T-helper 2 cell treated with Interferon-gamma antibody and Interleukin-4, amounts not matched to agents 100 ng/mL and 5 ng/mL, for 36 hours (primary cell): ENCODE measurements around the gene PLS3. TPM values are rescaled to one million over a fixed set of nuclear protein-coding genes. Genes with fewer than 3 reads are reported as not detected.

Experiments
- intact Hi-C: fragments of 100-400 bp; cut with micrococcal nuclease; formaldehyde crosslinking; loops from one replicate; pipeline ENCODE4 v1.15.1; 2023
- total RNA-seq: library from RNA; stranded (reverse); gene quantifications from 2 replicates; pipeline ENCODE4 v1.2.3, GENCODE V29; 2022

PLS3 gene
- total RNA-seq, 1 donor from 2014 or later = 2.0 TPM

GRCh38 chrX:115689931-115690330, 129.0 kb downstream of the PLS3 start:
- intact Hi-C loops = loop anchor here (2.0 kb wide), 1 partner anchor 359 kb away; no protein-coding TSS in a partner anchor

DNA sequence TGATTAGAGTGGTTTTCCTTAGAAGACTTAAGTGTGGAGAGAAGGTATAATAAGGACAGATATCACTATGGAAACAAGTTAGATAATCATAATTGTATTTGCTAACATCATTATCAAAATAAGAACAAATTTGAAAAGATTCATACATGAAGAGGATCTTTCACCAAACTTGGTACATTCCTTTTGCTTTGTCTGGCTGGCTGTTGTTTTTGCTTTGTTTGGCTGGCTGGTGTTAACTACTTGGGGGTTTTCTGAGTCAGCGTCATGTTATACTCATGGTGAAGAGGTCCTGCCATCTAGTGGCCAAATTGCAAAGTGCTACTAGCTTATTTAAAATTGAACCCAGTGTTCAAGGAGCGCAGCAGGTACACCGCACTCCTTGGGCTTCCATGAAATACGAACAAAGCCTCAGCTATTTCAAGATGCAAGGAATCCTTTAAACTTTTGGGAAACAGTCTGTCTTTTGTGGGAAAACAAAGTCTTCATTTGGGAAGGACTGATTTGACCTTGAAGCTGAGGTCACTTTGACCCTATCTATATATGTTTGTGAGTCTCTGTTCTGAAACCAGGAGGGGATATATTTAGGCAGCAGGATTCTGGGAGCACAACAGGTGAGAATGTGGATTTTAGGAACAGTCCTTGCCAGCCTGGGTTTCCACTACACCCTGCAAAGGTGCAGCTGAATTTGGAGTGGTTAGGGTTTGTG, 129.7 kb downstream of the PLS3 start:
- intact Hi-C loops = loop anchor here (2.0 kb wide), 1 partner anchor 360 kb away; no protein-coding TSS in a partner anchor

DNA sequence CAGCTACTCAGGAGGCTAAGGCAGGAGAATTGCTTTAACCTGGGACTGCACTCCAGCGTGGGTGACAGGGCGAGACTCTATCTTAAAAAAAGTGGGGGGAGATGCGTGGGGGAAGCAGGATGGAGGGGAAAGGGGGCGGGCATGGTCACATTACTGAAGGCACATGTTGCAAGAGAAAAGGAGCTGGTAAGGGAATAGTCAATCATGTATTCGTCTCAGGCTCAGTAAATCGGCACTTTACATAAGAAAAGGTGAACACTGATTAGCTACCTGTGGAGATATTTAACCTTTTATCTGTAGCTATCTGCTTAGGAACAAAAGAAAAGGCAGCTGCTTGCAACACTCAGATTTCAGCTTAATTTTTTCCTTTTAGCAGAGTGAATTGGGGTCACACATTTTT, 132.5 kb downstream of the PLS3 start:
- intact Hi-C loops = no loop called here

- intact Hi-C loops = no loop called here
These were observed 133.1 kb downstream of the PLS3 start for GRCh38 chrX:115694028-115694427.

- intact Hi-C loops = no loop called here
These were observed 135.1 kb downstream of the PLS3 start for GRCh38 chrX:115696039-115696438.

DNA sequence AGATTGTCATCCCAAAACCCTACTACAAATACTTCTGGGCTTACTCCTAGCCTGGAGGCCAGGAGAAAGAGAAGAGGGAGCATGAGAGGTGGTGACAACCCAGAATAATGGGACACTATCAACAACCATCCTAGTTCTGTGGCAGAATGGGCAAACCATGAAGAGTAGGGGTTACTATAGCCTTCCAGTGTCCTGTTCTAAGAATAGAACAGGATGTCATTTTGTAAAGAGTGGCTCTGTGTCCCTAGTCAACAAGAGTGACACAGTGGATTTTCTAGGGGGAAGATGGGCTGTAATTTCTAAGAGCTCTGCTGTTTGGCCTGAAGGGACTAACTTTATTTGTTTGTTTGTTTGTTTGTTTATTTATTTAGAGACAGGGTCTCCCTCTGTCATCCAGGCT, 136.0 kb downstream of the PLS3 start:
- intact Hi-C loops = no loop called here

GRCh38 chrX:115697806-115698205, 136.8 kb downstream of the PLS3 start:
- intact Hi-C loops = no loop called here
